Testis (tissue), 2 donors: ENCODE measurements around the gene RAB34.

ENCODE experiments used
- CTCF ChIP-seq, 3 experiments: fragments of 450-650 bp in 2 of 3; fragments of 200-600 bp in 1 of 3; sonication (generic) in 1 of 3; IDR thresholded peaks; one replicate each; pipeline ENCODE4 v1.5.1; 2016 to 2019; ENCODE audit warnings: antibody characterized with exemption in 3 of 3, mild to moderate bottlenecking in 2 of 3, moderate library complexity in 1 of 3
- POLR2A ChIP-seq: fragments of 450-650 bp; IDR thresholded peaks from one replicate; pipeline ENCODE4 v1.6.1; 2017; ENCODE audit warnings: antibody characterized with exemption, mild to moderate bottlenecking, moderate library complexity

- no peak for TF ChIP-seq CTCF (IDR thresholded peaks at IDR 0.05)
- no peak for TF ChIP-seq POLR2A
These were observed 23.0 kb upstream of the RAB34 start for GRCh38 chr17:28740406-28741357.
